HG02642 (cell line): ENCODE data around the gene RIPOR2.
A peak's percentile ranks its signal among the peaks of the same experiment; 100 is the strongest.
"Not testable (repeated sequence)": the region's sequence is repeated elsewhere in the genome, so short reads cannot be mapped to it uniquely, and the experiment has no call there.

ENCODE experiments used
- ATAC-seq: cut with Tn5 transposase; IDR thresholded peaks from one replicate; pipeline ENCODE4 v1.9.1; 2021; ENCODE audit warnings: mild to moderate bottlenecking; ENCODE audit not compliant: unreplicated experiment, poor library complexity

The RIPOR2 gene

GRCh38 chr6:24778878-24779277 is 156.9 kb downstream of the RIPOR2 start:
- ATAC-seq, result no peak

DNA sequence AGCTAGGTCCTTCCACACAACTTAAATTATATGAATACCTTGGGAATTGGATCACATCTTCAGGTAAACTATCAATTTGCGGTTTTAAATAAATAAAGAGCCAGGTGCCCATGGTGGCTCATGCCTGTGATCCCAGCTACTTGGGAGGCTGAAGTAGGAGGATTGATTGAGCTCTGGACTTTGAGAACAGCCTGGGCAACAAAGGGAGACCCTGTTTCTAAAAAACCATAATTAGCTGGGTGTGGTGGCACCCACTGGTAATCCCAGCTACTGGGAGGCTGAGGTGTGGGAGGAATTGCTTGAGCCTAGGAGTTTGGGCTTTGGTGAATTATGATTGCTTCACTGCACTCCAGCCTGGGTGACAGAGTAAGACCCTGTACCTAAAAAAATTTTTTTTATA is 157.6 kb downstream of the RIPOR2 start:
- ATAC-seq, result no peak

- ATAC-seq, result no peak
Measured at GRCh38 chr6:24777227-24777626, 158.5 kb downstream of the RIPOR2 start.

DNA sequence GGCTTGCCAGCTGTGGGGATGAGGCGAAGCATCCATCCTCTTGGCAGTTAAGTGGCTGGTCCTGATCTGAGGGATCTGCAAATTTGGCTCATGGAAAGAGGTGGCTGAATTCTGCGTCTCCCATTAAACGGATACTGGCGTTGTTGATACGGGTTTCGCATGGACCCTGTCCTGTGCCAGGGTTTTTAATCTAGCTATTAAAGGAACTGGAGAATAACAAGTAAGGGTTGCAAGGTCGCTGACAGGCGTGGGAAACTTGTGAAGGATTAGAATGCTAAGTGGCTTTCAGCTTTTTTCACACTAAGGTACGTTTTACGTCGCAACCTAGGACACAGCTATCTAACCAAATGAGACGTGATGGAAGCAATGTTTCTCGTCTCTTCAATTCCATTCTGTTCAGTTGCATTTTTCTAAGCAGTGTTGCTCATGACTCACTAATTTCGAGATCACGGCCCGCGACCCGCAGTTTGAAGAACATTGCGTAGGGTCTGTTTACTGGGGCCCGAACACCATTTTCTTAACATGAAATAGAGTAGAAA is 160.2 kb downstream of the RIPOR2 start:
- ATAC-seq, result peak; percentile 16

- ATAC-seq, result peak; percentile 97
Measured at GRCh38 chr6:24774696-24775519, 160.9 kb downstream of the RIPOR2 start, which contains the start of gene GMNN. TSS of gene GMNN (plus strand) at chr6:24774937. CDS start at chr6:24777247, 2,310 bp downstream.

- ATAC-seq, result no peak
Measured at GRCh38 chr6:24768361-24768760, 167.4 kb downstream of the RIPOR2 start.

DNA sequence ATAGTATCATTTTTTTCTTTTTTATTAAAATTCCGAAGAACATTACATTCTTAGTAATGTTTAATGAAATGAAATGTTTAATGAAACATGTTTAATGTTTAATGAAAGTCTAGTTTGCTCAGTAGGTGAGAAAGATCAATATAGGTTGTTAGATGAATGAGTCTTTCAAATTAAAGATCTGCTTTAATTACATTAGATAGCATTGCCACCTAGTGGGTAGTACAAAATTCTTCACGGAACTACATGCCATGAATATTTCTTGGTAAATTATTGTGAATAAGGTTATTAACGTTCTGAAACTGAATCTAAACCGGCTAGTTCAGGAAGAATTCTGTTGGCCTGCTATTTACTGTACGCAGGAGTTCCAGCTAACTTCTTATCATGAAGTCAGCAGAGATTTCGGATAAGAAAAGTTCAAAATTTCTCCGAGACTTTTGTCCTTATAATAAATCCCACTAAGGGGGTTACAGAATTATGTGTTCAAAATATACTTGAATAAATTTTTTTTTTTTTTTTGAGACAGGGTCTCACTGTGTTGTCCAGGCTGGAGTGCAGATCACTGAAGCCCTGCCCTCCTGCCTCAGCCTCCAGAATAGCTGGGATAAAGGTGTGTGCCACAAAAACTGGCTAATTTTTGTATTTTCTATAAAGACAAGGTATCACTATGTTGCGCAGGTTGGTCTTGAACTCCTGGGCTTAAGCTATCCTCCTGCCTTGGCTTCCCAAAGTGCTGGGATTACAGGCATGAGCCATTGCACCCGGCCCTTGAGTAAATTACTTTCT is 168.9 kb downstream of the RIPOR2 start:
- peak; percentile 48 for ATAC-seq

- not testable (repeated sequence) for ATAC-seq
Measured at GRCh38 chr6:24765968-24766367, 169.8 kb downstream of the RIPOR2 start.

GRCh38 chr6:24764833-24765828 is 170.6 kb downstream of the RIPOR2 start:
- ATAC-seq, result not testable (repeated sequence)

GRCh38 chr6:24763578-24763977 is 172.2 kb downstream of the RIPOR2 start:
- ATAC-seq, result no peak

GRCh38 chr6:24761851-24762250 is 173.9 kb downstream of the RIPOR2 start:
- no peak for ATAC-seq

- no peak for ATAC-seq
Measured at GRCh38 chr6:24761193-24761835, 174.4 kb downstream of the RIPOR2 start.

DNA sequence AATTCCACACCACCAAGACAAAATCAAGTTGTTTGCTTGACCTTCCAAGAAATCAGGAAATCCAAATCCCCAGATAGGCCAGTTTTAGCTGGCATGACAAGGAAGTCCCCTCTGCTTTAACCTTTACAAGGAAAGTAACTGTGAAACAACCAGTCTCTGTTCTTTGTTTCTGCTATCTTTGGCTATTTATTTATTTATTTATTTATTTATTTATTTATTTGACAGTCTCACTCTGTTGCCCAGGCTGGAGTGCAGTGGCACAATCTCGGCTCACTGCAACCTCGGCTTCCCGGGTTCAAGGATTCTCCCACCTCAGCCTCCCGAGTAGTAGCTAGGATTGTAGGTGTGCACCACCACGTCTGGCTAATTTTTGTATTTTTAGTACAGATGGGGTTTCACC is 175.6 kb downstream of the RIPOR2 start:
- ATAC-seq, result no peak

- ATAC-seq, result no peak
Measured at GRCh38 chr6:24759718-24760117, 176.0 kb downstream of the RIPOR2 start.

GRCh38 chr6:24757611-24758010 is 178.1 kb downstream of the RIPOR2 start:
- ATAC-seq, result no peak

DNA sequence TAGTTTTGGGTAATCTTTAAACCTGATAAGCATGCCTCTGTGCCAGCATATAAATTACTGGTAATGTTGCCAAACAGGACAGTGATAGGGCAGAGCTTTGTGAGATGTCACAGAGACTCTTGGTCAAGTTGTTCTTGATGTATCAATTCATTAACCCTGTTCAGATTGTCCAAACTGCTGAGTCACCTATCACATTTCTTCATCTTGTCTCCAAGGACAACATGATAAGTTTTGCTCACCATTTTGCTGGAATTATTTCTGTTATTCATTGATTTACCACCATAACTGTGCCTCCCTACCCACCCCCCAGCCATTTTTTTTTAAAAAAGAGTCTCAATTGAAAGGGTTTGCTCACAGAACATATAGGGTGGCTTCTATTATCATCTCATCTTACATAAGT is 180.5 kb downstream of the RIPOR2 start:
- ATAC-seq, result no peak

DNA sequence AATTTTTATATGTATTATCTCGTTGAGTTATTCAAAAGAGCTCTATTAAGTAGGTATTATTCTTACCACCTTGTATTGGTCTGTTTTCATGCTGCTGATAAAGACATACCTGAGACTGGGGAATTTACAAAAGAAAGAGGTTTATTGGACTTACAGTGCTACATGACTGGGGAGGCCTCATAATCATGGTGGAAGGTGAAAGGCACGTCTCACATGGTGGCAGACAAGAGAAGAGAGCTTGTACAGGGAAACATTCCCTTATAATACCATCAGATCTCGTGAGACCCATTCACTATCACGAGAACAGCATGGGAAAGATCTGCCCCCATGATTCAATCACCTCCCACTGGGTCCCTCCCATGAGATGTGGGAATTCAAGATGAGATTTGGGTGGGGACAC is 181.4 kb downstream of the RIPOR2 start:
- not testable (repeated sequence) for ATAC-seq
